K562 (cell line): ENCODE data around the gene UBE2J2. TPM values are rescaled to one million over a fixed set of nuclear protein-coding genes. Genes with fewer than 3 reads are reported as not detected.
A peak's percentile ranks its signal among the peaks of the same experiment; 100 is the strongest.

Experiments
- CREB3L1 ChIP-seq: fragments of 450-650 bp; IDR thresholded peaks from 2 replicates; pipeline ENCODE4 v1.6.1; 2014; ENCODE audit warnings: low read depth, mild to moderate bottlenecking, moderate library complexity, borderline replicate concordance
- CXXC5 ChIP-seq: fragments of 250-450 bp; sonication (Bioruptor Pico); IDR thresholded peaks from 2 replicates; pipeline ENCODE4 v1.8.0; 2022; ENCODE audit warnings: inconsistent platforms, mild to moderate bottlenecking, moderate library complexity
- FOXA1 ChIP-seq: fragments of 450-650 bp; IDR thresholded peaks from 2 replicates; pipeline ENCODE4 v1.6.1; 2016; ENCODE audit warnings: mild to moderate bottlenecking, borderline replicate concordance
- GATA2 ChIP-seq: sonication (generic); formaldehyde crosslinking; IDR thresholded peaks from 2 replicates; pipeline ENCODE4 v1.4.0; 2020; ENCODE audit warnings: mild to moderate bottlenecking, missing genetic modification reagents
- HNRNPL ChIP-seq: fragments of 200-400 bp; formaldehyde crosslinking; IDR thresholded peaks from 2 replicates; pipeline ENCODE4 v1.6.1; 2017; ENCODE audit warnings: low read depth, mild to moderate bottlenecking, low read length
- MGA ChIP-seq: fragments of 450-650 bp; IDR thresholded peaks from 2 replicates; pipeline ENCODE4 v1.6.1; 2016; ENCODE audit warnings: mild to moderate bottlenecking, moderate library complexity
- PHF20 ChIP-seq: fragments of 450-650 bp; IDR thresholded peaks from 2 replicates; pipeline ENCODE4 v1.6.1; 2018; ENCODE audit not compliant: partially characterized antibody
- RBM14 ChIP-seq: fragments of 200-400 bp; formaldehyde crosslinking; IDR thresholded peaks from 2 replicates; pipeline ENCODE4 v1.6.1; 2018; ENCODE audit warnings: low read depth, mild to moderate bottlenecking, low read length, moderate library complexity, borderline replicate concordance; ENCODE audit not compliant: insufficient read depth
- SMAD3 ChIP-seq: fragments of 450-650 bp; formaldehyde crosslinking; conservative IDR thresholded peaks from 2 replicates; pipeline ENCODE4 v1.4.0; 2020; ENCODE audit warnings: mild to moderate bottlenecking
- SMARCE1 ChIP-seq: fragments of 450-650 bp; IDR thresholded peaks from 2 replicates; pipeline ENCODE4 v1.7.1; 2016; ENCODE audit warnings: mild to moderate bottlenecking
- polyA plus RNA-seq, 8 experiments: library from polyadenylated mRNA; depleted of rRNA in 4 of 8; stranded (reverse) in 5 of 8; unstranded in 3 of 8; fragments of >200 nt; fragmentation: Nextera tagmentation in 2 of 8; fragmentation: Illumina TruSeq in 1 of 8; extraction: Ambion mirVana in 2 of 8; extraction: Trizol in 1 of 8; gene quantifications; 2 replicates each; pipeline versions ENCODE4 v1.2.1 to v1.2.3, GENCODE V29; 2011 to 2014; ENCODE audit warnings: inconsistent platforms in 1 of 8, missing spikeins in 1 of 8
- total RNA-seq, 7 experiments: library from RNA; depleted of rRNA in 6 of 7; stranded (reverse); fragments of >200 nt in 6 of 7; fragmentation: Illumina TruSeq in 2 of 7; extraction: Trizol in 2 of 7; gene quantifications; 2 replicates each; pipeline versions ENCODE4 v1.2.1 to v1.2.3, GENCODE V29; 2011 to 2021; ENCODE audit warnings: low replicate concordance in 1 of 7
- TF ChIP-seq, protein P1 (sequence below): fragments of 450-650 bp; formaldehyde crosslinking; IDR thresholded peaks from 2 replicates; pipeline ENCODE4 v1.4.0; 2022; ENCODE audit warnings: mild to moderate bottlenecking, moderate library complexity

The UBE2J2 gene
- total and polyA plus RNA-seq, 9 of the 15 experiments (the other 6 are each of a cell fraction or from before 2014, with no cell fraction given) = 0.93 to 112 (median 75.5) TPM

- TF ChIP-seq GATA2 (CRISPR knock-in tag) (no peak), MGA (no peak), SMARCE1 (no peak), SMAD3 (no peak), CREB3L1 (peak; percentile 29; the same call in 1 of the 2 replicates), FOXA1 (no peak), CXXC5 (CRISPR knock-in tag) (0 out of 2 replicates have a peak, but pooled peaks have one; percentile 30), HNRNPL (peak; percentile 73; the same call in 1 of the 2 replicates), RBM14 (0 out of 2 replicates have a peak, but pooled peaks have one; percentile 33), PHF20 (no peak)
- TF ChIP-seq, protein P1, sequence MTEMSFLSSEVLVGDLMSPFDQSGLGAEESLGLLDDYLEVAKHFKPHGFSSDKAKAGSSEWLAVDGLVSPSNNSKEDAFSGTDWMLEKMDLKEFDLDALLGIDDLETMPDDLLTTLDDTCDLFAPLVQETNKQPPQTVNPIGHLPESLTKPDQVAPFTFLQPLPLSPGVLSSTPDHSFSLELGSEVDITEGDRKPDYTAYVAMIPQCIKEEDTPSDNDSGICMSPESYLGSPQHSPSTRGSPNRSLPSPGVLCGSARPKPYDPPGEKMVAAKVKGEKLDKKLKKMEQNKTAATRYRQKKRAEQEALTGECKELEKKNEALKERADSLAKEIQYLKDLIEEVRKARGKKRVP = no peak
Observed at GRCh38 chr1:1239614-1240347, 33.9 kb downstream of the UBE2J2 start (continued).
